Bronchial epithelial cell (primary cell): ENCODE measurements around the gene SIRT3. TPM values are rescaled to one million over a fixed set of nuclear protein-coding genes. Genes with fewer than 3 reads are reported as not detected.
"Not testable (repeated sequence)": the region's sequence is repeated elsewhere in the genome, so short reads cannot be mapped to it uniquely, and the experiment has no call there.

Experiments used
- DNase-seq: peaks from one replicate; pipeline ENCODE4 v3.0.0-alpha.2; 2010; ENCODE audit warnings: low read depth
- FAIRE-seq: peaks from 2 replicates; lab custom pipeline; 2011; peaks lifted over from hg19 to GRCh38; lab: Jason Lieb, UNC
- H3K27me3 ChIP-seq: 2 replicates; pipeline ENCODE4 v1.5.1; 2011; ENCODE audit warnings: low read length; ENCODE audit not compliant: control insufficient read depth, insufficient read depth
- H3K36me3 ChIP-seq: 2 replicates; pipeline ENCODE4 v1.5.1; 2011; ENCODE audit warnings: low read length; ENCODE audit not compliant: control insufficient read depth, insufficient read depth
- H3K4me3 ChIP-seq: 2 replicates; pipeline ENCODE4 v1.5.1; 2011; ENCODE audit warnings: mild to moderate bottlenecking, low read depth, low read length, control low read depth
- total RNA-seq: library from RNA; depleted of rRNA; stranded (reverse); fragments of >200 nt; gene quantifications from 2 replicates; pipeline ENCODE4 v1.2.1, GENCODE V29; 2014
- TF ChIP-seq, protein P1 (sequence below): IDR thresholded peaks from 2 replicates; pipeline ENCODE4 v1.5.1; 2011; ENCODE audit warnings: mild to moderate bottlenecking, moderate library complexity, low read length, control low read depth, inconsistent platforms; ENCODE audit not compliant: insufficient read depth, severe bottlenecking

The SIRT3 gene
- total RNA-seq, 1 donor from 2014 or later, result 7.9 TPM

DNA sequence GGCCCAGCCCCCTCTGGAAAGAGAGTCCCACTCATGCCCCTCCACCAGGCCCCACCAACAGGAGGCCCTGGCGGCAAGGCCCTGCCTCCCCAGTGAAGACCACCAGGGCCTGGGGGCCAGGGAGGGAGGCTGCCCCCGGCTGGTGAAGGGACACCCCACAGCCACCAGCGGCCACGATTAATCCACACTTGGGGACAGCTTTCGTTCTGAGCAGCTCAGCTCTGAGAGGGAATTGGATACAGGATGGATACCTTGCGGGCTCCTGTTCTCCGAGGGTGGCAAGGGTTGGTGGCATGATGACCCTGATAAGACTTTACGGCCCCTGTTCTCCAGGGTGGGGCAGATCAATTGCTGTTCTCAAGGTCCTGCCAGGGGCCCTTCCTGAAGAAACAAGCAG, 35.2 kb upstream of the SIRT3 start:
- no peak for DNase-seq
- no peaks in the 10 kb centered on the region for H3K36me3 ChIP-seq
- peaks cover 3% of the 10 kb centered on the region for H3K27me3 ChIP-seq
- no peak for FAIRE-seq
- H3K4me3 ChIP-seq, result no peak overlapping the region
- TF ChIP-seq, protein P1, sequence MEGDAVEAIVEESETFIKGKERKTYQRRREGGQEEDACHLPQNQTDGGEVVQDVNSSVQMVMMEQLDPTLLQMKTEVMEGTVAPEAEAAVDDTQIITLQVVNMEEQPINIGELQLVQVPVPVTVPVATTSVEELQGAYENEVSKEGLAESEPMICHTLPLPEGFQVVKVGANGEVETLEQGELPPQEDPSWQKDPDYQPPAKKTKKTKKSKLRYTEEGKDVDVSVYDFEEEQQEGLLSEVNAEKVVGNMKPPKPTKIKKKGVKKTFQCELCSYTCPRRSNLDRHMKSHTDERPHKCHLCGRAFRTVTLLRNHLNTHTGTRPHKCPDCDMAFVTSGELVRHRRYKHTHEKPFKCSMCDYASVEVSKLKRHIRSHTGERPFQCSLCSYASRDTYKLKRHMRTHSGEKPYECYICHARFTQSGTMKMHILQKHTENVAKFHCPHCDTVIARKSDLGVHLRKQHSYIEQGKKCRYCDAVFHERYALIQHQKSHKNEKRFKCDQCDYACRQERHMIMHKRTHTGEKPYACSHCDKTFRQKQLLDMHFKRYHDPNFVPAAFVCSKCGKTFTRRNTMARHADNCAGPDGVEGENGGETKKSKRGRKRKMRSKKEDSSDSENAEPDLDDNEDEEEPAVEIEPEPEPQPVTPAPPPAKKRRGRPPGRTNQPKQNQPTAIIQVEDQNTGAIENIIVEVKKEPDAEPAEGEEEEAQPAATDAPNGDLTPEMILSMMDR, result no peak

DNA sequence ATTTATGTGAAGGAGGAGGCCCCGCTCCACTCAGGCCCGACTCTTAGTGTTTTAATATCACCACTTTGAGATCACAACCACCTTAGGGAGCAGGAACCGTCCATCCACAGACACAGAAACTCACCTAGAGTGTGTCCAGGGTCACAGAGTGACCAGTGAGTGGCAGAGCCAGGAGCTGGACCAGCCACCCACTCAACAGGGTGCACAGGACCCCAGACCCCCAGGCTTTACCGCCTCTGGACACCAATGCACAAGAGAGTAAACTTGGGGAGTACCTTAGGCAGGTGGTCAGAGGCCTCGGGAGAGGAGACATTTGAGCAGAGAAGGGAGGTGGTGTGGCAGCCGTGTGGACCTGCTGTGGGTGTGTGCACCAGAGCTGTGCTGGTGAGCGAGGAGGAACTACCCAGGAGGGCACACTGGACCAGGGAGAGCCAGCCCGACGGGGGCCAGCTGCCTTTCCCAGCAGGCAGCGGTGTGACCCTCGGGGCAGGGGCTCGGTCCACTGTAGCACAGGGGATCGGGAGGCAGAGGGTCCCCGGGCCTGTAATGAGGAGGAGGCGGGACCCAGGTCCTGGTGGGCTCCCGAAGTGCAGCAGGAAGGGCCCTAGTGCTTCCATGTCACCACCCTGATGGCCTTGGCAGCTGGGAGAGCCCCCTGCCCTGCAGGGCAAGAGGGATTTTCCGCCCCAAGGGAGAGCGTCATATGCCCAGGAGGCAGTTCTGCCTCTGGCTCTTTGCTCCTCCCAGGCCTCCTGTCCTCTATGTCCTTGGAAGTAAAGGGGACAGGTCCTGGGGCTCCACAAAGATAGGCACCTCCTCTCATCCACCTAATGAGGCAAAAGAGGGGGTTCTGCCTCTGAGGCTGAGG, 34.5 kb upstream of the SIRT3 start:
- TF ChIP-seq, protein P1, result no peak
- DNase-seq (no peak), FAIRE-seq (no peak)
- Histone ChIP-seq H3K27me3 (peaks cover 3% of the 10 kb centered on the region), H3K4me3 (no peak overlapping the region), H3K36me3 (no peaks in the 10 kb centered on the region)

DNA sequence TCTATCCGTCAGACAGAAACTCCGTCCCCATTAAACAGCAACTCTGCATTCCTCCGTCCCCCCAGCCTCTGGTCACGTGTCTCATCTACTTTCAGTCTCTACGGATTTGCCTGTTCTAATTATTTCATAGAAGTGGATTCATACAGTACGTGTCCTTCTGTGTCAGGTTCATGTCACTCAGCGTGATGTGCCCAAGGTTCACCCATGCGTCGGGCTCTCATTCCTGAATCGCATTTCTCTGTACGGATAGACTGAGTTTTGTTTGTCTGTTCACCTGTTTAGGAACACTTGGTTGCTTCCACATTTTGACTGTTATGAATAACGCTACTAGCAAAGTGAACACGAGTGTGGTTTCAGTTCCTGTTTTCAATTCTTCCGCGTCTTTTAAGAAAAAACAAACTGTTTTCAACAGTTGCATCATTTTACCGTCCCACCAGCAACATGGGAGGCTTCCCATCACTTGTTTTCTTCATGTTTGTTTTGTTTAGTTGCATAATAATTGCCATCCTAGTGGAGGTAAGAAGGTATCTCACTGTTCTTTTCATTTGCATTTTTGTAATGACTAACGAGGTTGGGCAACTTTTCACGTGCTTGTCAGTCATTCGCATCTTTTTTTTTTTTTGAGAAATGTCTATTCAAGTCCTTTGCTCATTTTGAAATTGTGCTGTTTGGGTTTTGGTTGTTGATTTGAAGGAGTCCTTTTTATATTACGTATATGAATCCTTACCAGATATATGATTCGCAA, 33.2 kb upstream of the SIRT3 start:
- no peak for FAIRE-seq
- DNase-seq, result peak; percentile 45
- peaks cover 3% of the 10 kb centered on the region for H3K27me3 ChIP-seq
- H3K4me3 ChIP-seq, result no peak overlapping the region
- no peaks in the 10 kb centered on the region for H3K36me3 ChIP-seq
- TF ChIP-seq, protein P1, result no peak

DNA sequence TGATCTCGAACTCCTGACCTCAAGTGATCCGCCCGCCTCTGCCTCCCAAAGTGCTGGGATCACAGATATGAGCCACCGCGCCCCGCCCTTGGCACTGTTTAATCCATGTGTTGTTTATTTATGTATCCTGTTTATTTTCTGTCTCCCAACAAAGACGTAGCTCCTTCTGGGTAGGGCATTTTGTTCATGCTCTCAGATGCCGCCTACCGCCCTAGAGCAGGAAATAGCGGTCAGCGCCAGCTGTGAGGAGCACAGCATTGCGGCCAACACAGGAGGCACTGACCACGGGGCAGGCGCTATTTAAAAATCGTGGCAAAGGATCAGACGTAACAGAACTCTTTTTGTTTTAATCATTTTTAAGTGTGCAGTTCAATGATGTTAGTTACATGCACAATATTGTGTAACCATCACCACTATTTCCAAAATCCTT, 32.6 kb upstream of the SIRT3 start:
- DNase-seq, FAIRE-seq, H3K27me3 ChIP-seq, H3K4me3 ChIP-seq, H3K36me3 ChIP-seq: not testable (repeated sequence)

DNA sequence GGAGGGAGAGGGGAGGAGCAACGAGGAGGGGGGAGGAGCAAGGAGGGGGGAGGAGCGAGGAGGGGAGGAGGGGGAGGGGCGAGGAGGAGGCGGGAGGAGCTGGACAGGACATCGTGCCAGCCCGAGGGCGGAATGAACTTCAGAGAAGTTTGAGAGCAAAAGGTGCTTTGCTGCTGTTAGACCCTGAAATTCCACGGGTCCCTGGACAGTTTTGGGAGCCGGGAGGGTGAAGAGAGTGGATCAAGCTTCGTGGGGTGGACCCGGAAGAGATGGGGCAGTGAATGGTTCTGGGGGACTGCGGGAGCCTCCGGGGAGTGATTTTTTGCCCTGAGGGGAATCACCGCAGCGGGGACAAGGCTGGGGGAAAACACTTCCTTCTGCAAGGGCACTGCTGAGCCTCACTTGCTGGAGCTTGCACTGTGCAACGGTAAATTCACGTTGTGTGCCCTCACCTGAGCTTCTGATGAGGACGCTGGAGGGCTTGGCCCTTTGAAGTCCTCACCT, 31.4 kb upstream of the SIRT3 start:
- H3K4me3 ChIP-seq, result peak overlapping the region; percentile 1
- H3K27me3 ChIP-seq, result no peaks in the 10 kb centered on the region
- FAIRE-seq (no peak), DNase-seq (no peak)
- TF ChIP-seq, protein P1, result no peak
- no peaks in the 10 kb centered on the region for H3K36me3 ChIP-seq
